Stimulated activated CD4-positive, alpha-beta T cell treated with anti-CD3 and anti-CD28 coated beads, Interleukin-4, amount 100 ng/mL, for 4 hours (primary cell): ENCODE data around the gene OSCAR.

ENCODE experiments used
- DNase-seq, 2 experiments: peaks; one replicate each; pipeline ENCODE4 v3.0.0-alpha.2; 2020

Gene OSCAR

DNA sequence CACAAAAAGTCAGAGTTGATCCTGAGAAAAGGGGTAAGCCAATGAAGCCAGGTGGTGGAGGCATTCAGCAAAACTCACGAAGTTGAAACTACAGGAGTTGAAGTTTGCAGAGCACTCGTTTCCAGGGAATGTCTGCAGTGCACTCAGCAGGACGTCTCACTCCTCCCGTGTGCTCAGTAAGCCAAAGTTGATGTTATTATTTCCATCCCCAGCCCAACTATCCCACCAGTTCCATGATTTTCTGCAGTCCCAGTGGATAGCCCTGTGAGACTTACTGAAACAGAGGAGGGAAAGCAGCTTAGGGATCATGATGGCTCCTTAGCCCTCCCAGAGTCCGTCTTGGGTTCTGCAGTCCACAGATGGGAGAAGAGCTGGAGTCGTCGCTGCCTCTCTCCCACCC, 19.6 kb downstream of the OSCAR start, which contains the start of gene TARM1:
TSS of gene TARM1 (minus strand) at position 334 of the 400 bp plus-strand sequence. CDS start at position 309, 25 bp downstream.
- DNase-seq, result no peak

DNA sequence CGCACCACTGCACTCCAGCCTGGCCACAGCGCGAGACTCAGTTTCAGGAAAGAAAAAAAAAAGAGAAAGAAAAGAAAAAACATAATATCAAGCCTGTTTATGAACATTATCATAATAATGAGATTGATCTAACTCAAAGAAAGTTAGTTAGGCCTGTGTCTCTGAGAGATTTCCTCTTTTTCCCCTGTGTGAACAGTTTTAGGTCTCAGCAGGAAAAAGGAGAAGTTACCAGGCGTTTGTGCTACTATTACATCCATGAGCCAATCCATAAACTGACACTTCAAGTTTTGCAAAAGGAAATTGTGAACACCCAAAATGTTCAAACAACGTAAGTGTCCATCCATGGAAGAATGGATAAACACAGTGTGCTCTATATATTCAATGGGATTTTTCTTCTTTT, 23.3 kb downstream of the OSCAR start:
- DNase-seq, result no peak

DNA sequence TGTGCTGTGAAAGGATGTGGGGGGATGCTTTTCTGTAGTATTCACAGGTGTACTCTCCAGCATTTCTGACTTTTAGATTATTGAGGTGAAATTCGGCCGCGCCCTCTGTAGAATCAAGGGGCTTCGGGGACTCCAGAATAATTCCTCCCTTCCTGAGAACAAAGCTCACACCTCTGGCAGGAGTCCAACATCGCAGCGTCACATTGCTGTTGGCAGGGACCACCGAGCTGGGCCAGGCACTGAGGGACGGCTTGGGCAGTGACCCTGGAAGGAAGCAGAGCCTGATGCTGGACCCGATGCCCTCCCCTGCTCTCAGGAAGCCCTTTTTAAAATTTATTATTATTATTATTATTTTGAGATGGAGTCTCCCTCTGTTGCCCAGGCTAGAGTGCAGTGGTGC, 25.8 kb downstream of the OSCAR start:
- DNase-seq, result no peak

DNA sequence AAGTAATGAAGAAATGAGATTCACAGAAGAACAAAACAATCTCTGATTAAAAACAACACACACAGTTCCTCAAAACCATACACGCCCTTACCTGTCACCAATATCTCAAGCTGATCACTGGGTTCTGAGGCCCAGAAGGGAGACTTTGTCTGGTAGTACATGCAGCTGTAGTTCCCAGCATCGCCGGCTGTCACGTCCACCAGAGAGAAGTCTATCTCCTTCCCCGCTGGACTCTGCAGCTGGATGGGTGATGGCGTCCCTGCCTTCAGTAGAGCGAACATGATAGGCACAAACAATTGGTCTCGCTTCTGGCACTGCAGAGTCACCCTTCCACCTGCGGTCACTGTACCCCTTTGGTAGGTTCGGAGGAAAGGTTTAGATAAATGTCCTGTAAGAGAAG, 26.8 kb downstream of the OSCAR start:
- no peak for DNase-seq

DNA sequence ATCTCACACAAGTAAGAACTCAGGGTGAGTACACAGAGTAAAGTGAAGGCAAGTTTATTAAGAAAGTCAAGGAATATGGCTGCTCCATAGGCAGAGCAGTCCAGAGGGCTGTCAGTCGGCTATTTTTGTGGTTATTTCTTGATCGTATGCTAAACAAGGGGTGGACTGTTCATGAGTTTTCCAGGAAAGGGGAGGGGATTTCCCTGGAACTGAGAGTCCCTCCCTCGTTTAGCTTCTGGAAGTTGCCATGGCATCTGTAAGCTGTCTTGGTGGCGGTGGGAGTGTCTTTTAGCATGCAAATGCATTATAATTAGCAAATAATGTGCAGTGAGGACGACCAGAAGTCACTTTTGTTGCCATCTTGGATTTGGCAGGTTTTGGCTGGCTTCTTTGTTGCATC, 31.1 kb downstream of the OSCAR start:
- DNase-seq, result no peak

DNA sequence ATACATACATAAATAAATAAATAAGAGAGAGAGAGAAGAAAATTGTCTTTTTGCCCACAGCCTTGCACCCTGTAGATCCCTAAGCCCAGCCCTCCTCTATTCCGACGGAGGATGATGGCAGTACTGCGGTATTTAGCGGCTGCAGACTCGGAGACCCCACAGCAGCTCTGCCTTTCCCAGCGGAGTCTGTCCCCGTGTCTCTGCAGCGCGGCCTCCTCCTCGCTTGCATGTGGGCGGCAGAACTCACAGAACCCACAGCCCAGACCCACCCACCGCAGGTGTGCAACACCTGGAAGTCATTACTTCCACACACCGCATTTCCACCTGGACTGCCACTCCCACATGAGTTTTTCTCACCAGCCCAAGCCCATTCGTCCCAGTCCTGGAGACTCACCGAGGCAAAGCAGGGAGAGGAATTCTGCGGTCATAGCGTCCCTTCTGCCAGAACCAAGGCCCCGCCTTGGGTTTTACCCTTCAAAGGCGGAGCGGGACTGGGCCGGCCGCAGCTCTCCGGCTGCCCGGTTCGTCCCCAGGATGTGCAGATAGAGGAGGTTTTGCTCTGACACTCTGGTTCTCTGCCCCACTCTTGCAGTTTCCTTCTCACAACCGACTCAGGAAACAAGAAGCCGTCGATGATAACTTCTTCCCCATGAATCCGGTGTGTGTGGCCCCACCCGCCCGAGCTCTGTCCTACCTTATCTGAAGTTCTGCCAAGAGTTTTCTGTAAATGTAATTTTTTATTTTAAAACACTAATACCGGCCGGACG, 37.1 kb downstream of the OSCAR start, which contains the start of gene VSTM1:
TSS of gene VSTM1 (minus strand) at position 548 of the 767 bp plus-strand sequence. CDS start at position 428, 120 bp downstream.
- DNase-seq, result no peak

DNA sequence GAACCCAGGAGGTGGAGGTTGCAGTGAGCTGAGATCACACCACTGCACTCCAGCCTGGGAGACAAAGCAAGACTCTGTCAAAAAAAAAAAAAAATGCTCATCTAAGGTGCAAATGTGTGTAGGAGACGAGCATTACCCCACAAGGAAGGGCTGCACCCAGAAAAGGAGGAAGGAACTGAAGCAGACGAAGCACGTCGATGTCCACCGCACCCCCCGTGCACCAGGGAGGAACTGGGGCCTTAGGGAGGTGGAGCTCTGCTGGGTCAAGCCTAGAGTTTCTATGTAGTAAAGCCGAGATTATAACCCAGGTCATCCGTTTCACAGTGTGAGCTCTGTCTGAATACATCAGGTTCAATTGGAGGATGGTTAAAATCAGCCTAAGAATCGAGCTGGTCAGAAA, 38.0 kb downstream of the OSCAR start:
- no peak for DNase-seq

DNA sequence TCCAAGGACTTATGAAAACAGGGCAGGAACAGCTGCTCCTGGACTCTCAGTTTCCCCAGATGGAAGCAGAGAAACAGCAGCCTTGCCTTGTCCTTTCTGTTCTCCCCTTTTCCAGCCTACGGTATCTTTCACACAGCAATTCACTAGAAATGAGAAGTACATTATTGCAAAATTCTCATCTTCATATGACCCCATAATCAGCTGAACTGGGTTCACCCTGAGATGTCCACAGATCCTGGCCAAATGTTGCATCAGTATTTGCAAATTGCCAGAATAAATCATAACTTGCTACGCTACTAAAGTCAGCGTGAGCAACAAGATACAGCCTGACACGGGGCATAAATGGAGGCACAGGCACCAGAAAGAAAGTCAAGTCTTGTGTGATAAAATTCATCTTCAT, 53.0 kb downstream of the OSCAR start:
- DNase-seq, result no peak

DNA sequence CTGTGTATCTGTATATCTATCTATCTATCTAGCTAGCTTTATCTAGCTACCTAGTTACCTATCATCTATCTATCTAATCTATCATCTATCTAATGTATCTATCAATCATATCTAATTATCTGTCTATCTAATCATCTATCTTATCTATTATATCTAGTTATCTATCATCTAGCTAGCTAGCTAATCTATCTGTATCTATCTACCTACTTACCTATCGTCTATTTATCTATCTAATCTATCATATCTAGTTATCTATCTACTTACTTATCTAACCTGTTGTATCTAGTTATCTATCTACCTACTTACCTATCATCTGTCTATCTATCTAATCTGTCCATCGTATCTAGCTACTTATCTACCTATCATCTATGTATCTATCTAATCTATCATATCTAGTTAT, 54.8 kb downstream of the OSCAR start:
- no peak for DNase-seq
